ENCODE results near the gene RBM42.

- no peak for TF ChIP-seq CTCF (IDR thresholded peaks at IDR 0.05)
- no peak for TF ChIP-seq POLR2A (IDR thresholded peaks at IDR 0.05)
Measured at GRCh38 chr19:35619290-35619923, 9.4 kb upstream of the RBM42 start.
